NCI-H446 (cell line): ENCODE data around the gene MAST2.
"Not testable (repeated sequence)": the region's sequence is repeated elsewhere in the genome, so short reads cannot be mapped to it uniquely, and the experiment has no call there.

ENCODE experiments used
- DNase-seq, 2 experiments: peaks; one replicate each; lab custom pipeline; 2025; lab: John Stamatoyannopoulos, UW

The MAST2 gene

DNA sequence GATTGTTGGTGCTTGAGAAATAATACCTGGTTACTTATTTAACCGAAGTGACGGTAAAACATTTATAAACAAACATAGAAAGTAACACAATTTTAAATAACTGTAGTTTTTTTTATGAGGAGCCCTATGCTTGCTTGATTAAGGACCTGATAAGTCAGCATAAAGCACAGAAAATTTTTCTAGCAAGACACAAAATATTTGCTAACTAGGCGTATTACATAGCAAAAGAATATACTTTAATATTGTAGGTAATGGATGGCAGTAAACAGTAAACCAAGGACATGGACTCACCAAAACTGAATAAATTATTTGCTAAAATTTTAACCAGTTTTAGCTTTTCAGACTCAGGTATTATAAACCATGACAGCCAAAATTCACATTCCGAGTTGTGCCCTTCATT, 90.9 kb downstream of the MAST2 start:
- no peak for DNase-seq

DNA sequence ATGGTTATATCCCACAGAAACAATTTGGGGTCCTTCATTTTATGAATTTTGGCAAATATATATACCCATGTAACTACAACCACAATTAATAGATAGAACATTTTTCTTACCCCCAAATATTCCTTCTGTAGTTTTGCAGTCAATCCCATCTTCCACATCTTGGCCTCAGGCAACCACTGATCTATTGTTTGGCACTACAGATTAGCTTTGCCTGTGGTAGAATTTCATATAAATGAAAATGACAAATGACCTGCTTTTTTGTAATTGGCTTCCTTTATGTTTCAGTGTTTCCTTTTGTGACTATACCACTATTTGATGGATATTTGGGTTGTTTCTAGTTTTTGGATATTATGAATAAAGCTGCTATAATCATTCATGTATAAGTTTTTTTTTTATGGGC, 91.5 kb downstream of the MAST2 start:
- DNase-seq = no peak

DNA sequence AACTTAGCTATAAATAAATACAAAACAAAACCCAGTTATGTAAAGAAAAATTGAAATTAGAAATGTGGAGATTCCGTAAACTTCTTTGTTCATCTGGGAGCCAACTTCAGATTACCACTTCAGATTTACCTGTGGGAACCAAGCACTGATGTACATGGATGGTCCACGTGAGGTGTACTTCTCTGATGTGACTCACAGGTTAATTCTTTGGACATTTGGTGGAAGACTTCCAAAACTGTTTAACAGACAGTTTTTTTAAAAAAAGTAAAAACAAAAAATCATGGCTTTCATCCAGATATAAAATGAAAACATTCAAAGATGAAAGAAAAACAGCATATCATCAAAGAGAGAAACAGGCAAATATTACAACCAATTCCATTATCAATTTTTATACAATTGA, 92.0 kb downstream of the MAST2 start:
- DNase-seq = no peak

DNA sequence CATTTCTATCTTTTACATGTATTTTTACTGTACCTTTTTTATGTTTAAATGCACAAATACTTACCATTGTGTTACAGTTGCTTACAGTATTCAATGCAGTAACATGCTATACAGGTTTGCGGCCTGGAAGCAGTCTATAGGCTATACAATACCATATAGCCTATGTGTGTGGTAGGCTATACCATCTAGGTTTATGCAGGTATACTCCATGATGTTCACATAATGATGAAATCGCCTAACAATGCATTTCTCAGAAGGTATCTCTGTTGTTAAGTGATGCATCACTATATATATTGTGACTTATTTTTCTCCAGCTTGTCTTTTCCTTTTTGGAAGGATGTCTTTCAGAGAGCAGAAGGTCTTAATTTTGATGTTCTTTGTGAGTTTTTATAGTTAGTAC, 103.5 kb downstream of the MAST2 start:
- no peak for DNase-seq

DNA sequence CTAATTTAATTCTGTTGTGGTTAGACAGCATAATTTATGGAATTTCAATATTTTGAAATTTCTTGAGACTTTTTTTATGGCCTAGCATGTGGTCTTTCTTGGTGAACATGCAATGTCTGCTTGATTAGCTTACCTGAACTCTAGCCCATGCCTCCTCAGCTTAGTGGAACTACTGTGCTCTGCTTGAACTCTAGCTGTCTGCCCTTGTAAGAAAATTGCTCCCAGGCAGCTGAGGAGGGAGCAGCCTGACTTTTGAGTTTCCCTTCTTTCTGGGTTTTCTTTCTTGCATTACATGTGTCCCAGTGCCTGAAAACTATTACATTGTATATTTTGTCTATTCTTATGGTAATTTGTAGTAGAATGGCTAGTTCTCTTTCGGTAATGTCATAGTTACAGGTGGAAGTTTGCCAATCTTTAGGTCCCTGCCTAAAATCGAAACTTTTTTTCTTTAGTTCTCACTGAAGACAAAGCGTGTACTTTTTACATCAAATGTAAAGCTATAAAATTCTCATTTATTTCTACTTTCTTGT, 105.3 kb downstream of the MAST2 start:
- no peak for DNase-seq

DNA sequence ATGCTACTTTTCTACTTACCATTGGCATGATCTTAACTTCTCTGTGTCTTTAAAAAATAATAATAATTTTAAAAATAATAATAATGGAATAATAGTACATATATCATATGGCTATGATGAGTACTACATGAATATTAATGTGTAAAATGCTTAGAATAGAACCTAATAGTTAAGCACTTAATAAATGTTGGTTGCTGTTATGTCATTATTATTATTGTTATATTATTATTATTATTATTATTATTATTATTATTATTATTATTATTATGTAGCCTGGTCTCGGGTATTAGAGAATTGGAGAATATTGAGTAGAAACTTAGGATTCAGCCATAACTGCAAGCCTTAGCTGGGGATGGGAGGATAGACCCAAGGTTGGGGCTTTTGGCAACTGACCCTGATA, 108.2 kb downstream of the MAST2 start:
- DNase-seq = no peak

DNA sequence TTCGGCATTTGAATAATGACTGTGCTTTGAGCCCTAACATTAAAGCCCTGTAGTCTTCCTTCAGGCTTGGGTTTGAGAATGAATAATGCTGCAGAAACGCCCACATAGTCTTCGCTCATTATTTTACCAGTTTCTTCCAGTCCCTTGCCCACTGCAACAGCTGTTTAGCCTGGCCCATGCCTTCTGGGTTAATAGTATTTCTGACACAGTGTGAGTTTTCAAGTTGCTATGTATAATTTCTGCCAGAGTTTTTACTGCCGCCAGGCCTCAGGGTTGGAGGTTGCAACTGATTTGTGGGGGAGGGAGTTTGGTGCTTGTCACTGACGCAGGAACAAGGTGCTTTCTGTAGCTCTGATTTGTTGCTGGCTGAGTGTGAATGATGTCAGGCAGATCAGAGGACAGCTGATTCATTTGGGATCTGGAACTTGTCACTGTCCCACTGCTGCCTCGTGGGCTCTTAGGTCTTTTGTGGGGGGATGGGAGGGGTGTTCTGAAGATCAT, 109.8 kb downstream of the MAST2 start:
- peak; percentile 16 to 32 for DNase-seq

DNA sequence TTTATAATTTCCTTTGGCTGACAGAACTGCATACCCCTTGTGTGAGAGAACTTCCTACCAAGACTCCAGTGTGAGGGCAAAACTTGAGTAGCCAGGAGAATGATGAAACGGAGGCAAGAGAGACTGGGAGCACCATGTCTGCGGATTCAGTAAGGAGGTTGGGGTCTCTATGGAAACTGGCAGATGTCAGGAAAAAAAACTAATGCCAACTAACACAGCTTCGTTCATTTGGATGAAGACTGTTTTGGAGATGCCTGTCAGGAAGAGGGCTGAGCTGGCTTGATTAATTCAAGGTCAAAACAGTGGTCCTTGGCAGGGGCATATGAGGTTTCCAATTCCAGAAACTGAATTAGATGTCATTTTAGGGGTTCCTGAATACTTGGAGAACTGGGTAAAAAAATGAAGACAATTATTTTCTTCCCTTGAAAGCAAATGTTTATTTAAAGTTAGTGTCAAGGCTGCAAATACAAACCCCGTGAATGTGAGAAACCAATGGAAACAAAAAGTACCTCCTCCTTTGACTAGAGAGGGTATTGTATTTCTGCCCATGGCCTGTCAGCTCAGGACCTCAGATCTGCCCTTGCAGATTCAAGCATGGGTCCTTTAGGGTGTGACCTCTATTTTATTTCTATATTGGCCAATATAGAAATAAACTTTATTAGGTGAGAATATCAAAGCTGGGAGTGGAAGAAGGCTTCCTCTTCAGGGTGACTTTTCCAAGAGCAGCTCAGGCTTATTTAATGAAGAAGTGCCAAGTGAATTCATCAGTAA, 110.5 kb downstream of the MAST2 start:
- DNase-seq = peak in 1 of 2 experiments; percentile 16

DNA sequence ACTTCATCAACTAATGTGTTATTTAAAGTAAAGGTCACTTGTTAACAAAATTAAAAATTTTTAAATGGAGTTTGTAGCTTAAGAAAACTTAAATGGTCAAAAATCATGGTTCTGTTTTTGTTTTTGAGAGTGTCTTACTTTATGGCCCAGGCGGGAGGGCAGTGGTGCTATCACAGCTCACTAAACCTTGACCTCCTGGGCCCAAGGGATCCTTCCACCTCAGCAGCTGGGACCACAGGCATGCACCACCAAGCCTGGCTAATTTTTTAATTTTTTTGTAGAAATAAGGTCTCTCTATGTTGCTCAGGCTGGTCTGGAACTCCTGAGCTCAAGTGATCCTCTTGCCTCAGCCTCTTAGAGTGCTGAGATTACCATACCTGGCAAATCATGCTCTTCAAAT, 111.4 kb downstream of the MAST2 start:
- no peak for DNase-seq

DNA sequence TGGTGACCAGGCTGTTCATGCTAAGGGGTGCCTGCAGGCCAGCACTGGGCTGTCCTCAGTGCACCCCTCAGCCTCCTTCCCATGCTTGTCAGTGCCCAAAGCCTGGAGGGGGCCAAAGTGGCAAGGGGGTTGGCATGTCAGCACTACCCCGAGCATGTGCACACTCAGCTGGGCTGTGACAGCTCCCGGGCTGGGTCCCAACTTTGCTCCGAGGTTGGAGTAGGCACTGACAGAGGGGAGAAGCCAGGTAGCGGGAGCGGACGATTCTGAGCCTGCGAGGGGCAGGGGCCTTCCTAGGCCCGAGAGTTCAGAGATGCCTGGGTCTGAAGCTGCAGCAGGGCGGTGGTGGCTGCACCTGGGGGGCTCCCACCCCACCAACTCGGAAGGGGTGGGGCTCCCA, 119.0 kb downstream of the MAST2 start:
- no peak for DNase-seq

DNA sequence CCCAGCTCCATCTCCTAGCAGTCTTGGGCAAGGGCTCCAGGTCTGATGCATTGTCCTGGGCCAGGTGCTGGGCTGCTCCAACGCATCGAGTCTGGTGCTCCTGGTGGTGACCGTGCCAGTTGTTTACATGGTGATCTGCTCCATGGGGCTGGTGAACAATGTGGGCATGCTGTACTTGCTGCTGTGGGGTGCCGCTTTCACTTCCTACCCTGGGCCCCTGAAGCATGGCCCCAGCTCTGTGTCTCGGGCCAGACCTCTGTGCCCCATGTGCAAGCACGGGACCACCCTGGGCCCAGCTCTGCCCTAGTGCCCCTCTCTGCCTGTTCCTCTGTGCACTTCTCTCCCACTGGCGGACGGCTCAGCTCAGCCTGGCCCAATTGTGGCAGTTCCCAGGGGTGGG, 119.4 kb downstream of the MAST2 start:
- DNase-seq = no peak

DNA sequence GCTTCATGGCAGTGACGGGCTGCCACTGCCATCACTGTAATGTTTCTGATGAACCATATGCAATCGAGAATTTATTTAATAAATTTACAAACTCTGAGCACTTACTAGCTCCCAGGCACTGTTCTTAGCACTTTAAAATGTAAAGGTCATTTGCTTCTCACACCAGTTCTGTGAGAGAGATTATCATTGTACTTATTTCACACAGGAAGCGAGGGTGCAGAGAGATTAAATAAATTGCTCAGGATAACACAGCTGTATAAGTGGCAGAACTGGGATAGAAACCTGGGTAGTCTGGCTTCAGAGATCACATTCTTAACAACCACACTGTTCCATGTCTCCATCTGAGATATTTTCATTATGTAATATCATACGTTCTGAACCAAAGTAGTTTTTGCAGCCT, 119.9 kb downstream of the MAST2 start:
- no peak for DNase-seq

DNA sequence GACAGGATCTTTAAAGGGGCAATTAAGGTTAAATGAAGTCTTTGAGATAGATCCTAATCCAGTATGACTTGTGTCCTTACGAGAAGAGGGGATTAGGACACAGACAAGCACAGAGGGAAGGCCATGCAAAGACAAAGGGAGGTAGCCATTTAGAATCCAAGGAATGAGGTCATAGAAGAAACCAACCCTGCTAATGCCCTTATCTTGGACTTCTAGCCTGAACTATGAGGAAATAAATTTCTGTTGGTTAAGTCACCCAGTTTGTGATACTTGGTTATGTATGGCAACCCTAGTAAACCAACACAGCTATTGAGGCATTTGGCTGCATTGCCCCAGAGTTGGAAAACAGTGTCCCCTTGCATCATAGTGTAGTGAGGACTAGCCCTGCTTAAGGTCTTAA, 121.3 kb downstream of the MAST2 start:
- no peak for DNase-seq

DNA sequence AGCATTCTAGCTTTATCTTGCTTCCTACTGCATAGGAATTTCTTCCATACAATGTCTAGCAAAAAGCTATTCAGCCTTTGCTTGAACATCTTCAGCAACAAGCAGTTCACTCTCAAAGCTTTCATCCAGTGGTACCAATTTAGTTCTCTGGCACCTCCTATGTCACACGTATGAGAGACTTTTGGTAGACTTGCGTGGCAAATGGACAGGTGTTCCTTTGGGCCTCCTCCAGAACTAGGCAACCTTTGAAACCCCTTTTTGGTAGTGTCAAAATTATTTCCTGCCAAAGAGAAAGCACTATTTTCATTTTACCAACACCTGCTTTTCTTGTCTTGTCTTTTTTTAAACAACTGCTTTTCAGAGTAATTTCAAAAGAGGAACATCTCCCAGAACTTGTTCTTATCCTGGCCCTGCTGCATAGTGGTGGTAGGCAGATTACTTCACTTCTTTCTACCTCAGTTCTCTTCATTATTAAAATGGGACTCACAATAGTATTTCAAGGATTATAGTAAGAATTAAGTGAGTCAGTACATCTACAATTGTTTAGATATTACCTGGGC, 122.4 kb downstream of the MAST2 start:
- no peak for DNase-seq

DNA sequence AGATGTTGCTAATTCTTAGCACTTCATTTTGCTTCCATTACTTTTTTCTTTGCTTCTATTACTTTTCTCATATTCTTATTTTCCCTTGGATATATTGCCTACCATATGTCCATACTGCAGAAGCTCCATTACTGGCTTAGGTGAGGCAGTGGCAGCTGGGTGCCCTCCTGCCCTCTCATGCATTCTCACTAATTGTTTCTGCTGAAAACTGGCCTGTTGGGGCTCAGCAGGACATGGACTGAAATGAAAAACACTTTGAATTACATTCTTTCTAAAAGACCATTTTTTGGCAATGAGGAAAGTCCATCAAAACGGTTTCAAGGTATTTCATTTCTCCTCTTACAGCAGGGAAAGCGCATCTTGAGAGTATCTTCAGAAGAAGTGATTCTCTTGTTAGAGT, 122.9 kb downstream of the MAST2 start:
- no peak for DNase-seq

DNA sequence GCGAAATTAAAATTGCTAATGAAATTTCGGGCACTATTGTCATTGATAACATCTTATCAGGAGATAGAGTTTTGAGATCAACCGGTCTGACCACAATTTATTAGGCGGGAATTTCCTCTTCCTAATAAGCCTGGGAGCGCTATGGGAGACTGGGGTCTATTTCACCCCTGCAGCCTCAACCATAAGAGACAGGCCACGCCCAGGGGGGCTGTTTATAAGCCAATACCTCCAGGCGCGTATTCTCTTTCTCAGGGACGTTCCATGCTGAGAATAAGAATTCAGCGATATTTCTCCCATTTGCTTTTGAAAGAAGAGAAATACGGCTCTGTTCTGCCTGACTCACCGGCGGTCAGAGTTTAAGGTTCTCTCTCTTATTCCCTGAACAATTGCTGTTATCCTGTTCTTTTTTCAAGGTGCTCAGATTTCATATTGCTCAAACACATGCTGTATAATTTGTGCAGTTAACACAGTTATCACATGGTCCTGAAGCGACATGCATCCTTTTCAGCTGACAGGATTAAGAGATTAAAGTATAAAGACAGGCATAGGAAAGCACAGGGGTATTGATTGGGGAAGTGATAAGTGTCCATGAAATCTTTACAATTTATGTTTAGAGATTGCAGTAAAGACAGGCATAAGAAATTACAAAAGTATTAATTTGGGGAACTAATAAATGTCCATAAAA, 124.0 kb downstream of the MAST2 start:
- DNase-seq = not testable (repeated sequence)

DNA sequence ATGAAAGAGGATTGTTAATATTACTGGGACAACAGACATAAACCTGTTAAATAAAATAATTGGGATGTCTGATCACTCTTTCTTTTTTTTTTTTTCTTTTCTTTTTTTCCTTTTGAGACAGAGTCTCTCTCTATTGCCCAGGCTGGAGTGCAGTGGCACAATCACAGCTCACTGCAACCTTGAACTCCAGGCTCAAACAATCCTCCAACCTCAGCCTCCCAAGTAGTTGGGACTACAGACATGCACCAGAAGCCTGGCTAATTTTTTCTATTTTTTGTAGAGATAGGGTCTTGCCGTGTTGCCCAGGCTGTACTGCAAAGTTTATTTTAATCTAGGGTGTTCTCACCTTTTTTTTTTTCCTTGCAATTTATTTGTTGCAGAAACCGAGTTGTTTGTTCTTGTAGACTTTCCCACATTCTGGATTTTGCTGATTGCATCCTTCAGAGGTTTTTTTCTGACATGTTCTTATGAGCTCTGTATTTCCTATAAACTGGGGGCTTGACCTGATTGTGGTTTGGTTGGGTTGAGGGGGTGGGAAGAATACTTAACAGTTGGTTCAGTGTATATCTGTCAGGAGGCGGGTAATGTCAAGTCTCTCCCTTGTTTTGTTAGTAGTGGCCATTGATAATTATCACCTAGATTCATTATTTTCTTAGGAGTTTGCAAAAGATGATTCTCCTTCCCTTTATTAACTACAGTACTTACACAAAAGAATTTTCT, 125.2 kb downstream of the MAST2 start:
- no peak for DNase-seq

DNA sequence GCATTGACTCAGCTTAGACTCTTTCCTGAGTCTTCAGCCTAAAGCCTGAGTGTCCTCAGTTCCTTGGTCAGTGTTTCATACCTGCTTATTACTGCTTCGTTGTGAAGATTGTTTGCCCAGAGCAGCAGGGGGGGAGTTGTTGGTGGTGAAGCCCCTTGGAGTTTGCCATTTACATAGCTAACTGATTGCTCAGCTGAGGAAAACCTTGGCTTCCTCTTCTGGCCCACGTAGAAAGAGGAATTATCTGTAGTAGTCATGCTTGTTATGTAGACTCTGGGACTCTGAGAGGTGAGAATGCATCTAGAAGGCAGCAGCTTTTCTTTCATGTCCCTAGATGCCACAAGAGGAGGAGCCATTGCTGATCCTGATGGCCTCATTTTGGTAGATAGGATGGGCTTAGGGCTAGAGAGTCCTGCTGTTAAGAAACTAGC, 125.9 kb downstream of the MAST2 start:
- DNase-seq = peak in 1 of 2 experiments; percentile 17

DNA sequence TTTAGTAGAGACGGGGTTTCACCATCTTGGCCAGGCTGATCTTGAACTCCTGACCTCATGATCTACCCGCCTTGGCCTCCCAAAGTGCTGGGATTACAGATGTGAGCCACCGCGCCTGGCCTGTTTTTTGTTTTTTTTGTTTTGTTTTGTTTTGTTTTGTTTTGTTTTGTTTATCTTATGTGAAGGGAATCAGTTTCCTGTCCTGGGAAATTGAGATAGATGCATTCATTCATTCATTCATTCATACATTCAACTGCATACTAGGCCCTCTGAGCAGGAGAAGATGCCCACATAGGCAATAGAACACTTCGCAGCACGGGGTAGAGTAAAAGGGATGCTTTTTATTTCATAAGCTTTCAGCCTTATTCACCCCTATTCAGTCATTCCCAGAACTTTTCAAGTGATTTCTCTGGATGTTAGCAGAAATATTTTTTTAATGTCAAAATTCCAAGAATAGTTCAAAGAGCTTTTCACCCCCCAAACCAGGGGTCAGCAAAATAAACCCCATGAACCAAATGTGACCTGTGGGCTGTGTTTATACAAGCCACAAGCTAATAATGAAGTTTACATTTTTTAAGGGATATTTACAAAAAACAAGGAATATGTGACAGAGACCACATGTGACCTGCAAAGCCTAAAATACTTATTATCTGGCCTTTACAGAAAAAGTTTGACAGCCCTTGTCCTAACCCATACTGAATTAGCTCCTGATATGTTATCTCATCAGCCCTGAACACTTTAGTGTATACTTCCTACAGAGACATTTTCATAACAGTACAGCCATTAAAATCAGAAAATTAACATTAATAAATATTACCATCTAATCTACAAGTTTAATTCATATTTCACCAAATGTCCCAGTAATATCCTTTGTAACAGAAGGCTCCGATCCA, 127.1 kb downstream of the MAST2 start:
- no peak for DNase-seq

DNA sequence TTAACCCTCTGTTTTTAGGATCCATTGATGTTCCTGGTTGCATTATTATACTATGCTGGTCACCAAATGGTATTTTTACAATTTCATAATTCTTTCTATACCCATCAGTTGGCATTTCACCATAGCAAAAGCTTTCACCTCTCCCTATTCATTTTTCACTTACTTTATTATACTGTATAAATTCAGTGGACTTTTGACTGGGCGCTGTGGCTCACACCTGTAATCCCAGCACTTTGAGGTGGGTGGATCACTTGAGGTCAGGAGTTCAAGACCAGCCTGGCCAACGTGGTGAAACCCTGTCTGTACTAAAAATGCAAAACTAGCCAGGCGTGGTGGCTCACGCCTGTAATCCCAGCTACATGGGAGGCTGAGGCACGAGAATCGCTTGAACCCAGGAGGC, 128.8 kb downstream of the MAST2 start:
- DNase-seq = not testable (repeated sequence)

DNA sequence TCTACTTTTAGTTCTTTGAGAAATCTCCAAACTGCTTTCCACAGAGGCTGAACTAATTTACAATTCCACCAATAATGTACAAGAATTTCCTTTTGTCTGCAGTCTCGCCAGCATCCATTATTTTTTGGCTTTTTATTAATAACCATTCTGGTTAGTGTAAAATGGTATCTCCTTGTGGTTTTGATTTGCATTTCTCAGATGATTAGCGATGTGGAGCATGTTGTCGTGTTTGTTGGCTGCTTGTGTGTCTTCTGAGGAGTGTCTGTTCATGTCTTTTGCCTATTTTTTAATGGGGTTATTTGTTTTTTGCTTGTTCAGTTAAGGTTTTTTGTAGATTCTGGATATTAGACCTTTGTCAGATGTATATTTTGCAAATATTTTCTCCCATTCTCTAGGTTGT, 131.5 kb downstream of the MAST2 start:
- no peak for DNase-seq
